Measurements from ENCODE around the gene WEE2.

DNA sequence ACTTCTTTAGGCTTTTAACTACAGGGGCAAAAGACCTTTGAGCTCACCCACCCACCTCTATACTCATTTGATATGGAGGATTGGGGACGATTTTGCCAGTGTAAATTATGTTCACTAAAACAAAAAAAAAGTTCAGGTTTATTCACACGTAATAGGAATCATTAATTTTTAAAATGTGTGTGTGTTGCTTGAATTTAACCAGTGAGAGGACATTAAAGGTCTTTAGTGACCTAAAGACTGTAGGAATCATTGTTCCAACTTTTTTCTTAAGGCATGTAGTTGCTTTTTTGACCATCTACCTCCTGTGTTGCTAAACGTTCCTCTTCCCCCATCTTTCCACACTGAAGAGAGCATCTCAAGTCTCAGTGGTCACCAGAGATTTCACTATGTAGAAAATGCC, 31.1 kb downstream of the WEE2 start:
- no peak for TF ChIP-seq CTCF (IDR thresholded peaks at IDR 0.05; ENCODE audit: low read depth, low read length)
- no peak for TF ChIP-seq POLR2A (IDR thresholded peaks at IDR 0.05; ENCODE audit: extremely low read depth, insufficient read length)
- no peak for TF ChIP-seq MAX (IDR thresholded peaks at IDR 0.05; ENCODE audit: low read depth, low read length)

Data from NB4 (cell line).